Nephron progenitor cell (in vitro differentiated cells): ENCODE measurements around the gene TRABD2B.

ENCODE experiments used
- DNase-seq: peaks from one replicate; pipeline ENCODE4 v3.0.0; 2021
- H3K27ac Mint-ChIP-seq: 2 replicates; pipeline ENCODE4 v1.8.0; 2021; ENCODE audit warnings: mild to moderate bottlenecking, moderate library complexity, mixed read lengths
- H3K27me3 Mint-ChIP-seq: 2 replicates; pipeline ENCODE4 v1.8.0; 2021; ENCODE audit warnings: mild to moderate bottlenecking, low read depth, mixed read lengths; ENCODE audit not compliant: poor library complexity
- H3K36me3 Mint-ChIP-seq: 2 replicates; pipeline ENCODE4 v1.8.0; 2021; ENCODE audit warnings: low read depth, mixed read lengths
- H3K4me1 Mint-ChIP-seq: 2 replicates; pipeline ENCODE4 v1.8.0; 2021; ENCODE audit warnings: mixed read lengths
- H3K4me3 Mint-ChIP-seq: 2 replicates; pipeline ENCODE4 v1.8.0; 2021; ENCODE audit warnings: mild to moderate bottlenecking, moderate library complexity, mixed read lengths
- H3K9me3 Mint-ChIP-seq: 2 replicates; pipeline ENCODE4 v1.8.0; 2021; ENCODE audit warnings: mild to moderate bottlenecking, moderate library complexity, mixed read lengths
- TF ChIP-seq, protein P1 (sequence below): fragments of 200-600 bp; sonication (generic); IDR thresholded peaks from 2 replicates; pipeline ENCODE4 v1.5.0; 2021; ENCODE audit warnings: antibody characterized with exemption

The TRABD2B gene

DNA sequence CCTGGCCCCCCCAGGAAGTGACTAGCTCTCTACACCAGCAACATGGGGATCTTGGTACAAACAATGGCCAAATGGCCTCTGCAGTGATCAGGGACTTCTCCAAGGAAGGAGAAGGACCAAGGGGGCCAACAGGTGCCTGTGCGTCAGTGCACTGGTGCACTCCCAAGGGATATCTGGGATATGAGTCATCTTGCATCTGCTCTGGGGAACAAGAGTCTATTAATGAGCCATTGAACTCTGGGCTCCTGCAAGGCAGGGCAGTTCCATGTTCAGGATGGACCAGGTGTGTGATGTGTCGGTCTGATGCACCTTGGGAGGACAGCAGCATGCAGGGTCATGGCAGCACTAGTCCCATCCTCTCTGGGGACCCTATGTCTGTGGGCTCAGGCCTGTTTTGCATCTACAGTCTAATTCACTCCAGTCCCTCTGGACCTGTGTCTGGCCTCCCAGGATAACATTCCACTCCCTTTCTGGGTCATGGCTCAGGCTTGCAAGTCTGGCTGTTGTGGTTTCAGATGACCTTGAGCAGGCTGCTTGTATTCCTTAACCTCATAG is 125.3 kb downstream of the TRABD2B start:
- peaks cover 57% of the 10 kb centered on the region for H3K4me1 Mint-ChIP-seq
- H3K4me3 Mint-ChIP-seq: no peak overlapping the region
- peaks cover 17% of the 10 kb centered on the region for H3K27me3 Mint-ChIP-seq
- peaks cover 10% of the 10 kb centered on the region for H3K9me3 Mint-ChIP-seq
- DNase-seq: no peak
- peak overlapping the region; percentile 40 for H3K27ac Mint-ChIP-seq
- TF ChIP-seq, protein P1, sequence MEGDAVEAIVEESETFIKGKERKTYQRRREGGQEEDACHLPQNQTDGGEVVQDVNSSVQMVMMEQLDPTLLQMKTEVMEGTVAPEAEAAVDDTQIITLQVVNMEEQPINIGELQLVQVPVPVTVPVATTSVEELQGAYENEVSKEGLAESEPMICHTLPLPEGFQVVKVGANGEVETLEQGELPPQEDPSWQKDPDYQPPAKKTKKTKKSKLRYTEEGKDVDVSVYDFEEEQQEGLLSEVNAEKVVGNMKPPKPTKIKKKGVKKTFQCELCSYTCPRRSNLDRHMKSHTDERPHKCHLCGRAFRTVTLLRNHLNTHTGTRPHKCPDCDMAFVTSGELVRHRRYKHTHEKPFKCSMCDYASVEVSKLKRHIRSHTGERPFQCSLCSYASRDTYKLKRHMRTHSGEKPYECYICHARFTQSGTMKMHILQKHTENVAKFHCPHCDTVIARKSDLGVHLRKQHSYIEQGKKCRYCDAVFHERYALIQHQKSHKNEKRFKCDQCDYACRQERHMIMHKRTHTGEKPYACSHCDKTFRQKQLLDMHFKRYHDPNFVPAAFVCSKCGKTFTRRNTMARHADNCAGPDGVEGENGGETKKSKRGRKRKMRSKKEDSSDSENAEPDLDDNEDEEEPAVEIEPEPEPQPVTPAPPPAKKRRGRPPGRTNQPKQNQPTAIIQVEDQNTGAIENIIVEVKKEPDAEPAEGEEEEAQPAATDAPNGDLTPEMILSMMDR: no peak
- H3K36me3 Mint-ChIP-seq: peaks cover 21% of the 10 kb centered on the region

DNA sequence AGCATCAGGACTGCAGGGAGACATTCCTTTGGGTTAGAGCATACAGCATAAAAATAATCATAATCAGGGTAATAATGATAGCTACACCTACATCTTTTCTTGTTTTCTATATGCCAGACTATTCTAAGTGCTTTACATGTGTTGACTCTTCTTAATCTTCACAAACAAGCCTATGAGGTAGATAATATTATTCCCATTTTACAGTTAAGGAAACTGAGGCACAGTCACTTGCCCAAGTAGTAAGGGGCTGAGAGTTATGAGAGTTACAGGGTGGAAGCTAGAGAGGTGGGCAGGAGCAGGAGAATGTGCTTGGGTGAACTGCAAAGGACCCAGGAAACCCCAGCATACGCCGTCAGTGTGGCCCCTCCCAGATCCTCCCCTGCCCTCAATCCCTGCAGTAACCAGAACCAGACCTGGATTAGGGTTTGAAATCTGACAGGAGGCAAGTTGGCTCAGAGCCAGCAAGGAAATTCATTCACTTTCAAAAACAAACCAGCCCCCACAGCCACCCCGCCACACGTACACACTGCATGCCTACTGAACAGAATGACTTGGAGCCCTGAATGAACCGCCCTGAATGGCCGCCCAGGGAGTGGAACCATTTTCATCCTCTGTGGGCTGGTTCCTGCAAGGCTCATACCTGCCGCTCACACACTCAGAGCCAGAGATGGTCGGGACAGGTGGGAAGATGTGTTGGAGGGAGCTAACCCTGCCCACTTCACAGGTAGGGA is 126.1 kb downstream of the TRABD2B start:
- H3K4me3 Mint-ChIP-seq: no peak overlapping the region
- peaks cover 17% of the 10 kb centered on the region for H3K27me3 Mint-ChIP-seq
- peaks cover 10% of the 10 kb centered on the region for H3K9me3 Mint-ChIP-seq
- peaks cover 52% of the 10 kb centered on the region for H3K4me1 Mint-ChIP-seq
- H3K27ac Mint-ChIP-seq: no peak overlapping the region
- DNase-seq: no peak
- TF ChIP-seq, protein P1: no peak
- peaks cover 21% of the 10 kb centered on the region for H3K36me3 Mint-ChIP-seq

DNA sequence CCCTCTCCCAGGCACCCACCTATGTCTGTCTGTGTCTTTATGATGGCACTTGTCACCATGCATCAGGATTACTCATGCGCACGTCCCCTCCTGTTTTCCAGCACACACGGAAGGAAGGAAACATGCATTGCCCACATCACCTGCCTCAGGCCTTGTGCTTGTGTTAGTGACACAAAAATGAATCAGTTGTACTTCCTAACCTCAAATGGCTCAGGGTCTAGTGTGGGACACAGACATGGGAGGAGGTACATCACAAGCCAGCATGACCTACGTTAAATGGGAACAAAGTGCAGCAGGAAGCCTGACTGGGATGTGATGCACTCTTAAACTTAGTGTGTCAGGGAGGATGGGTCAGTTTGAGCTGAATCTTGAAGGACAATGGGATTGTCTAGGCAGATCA is 126.7 kb downstream of the TRABD2B start:
- no peak for DNase-seq
- H3K9me3 Mint-ChIP-seq: peaks cover 10% of the 10 kb centered on the region
- no peak overlapping the region for H3K27ac Mint-ChIP-seq
- TF ChIP-seq, protein P1: no peak
- no peak overlapping the region for H3K4me3 Mint-ChIP-seq
- H3K36me3 Mint-ChIP-seq: peaks cover 21% of the 10 kb centered on the region
- peaks cover 17% of the 10 kb centered on the region for H3K27me3 Mint-ChIP-seq
- H3K4me1 Mint-ChIP-seq: peaks cover 52% of the 10 kb centered on the region

DNA sequence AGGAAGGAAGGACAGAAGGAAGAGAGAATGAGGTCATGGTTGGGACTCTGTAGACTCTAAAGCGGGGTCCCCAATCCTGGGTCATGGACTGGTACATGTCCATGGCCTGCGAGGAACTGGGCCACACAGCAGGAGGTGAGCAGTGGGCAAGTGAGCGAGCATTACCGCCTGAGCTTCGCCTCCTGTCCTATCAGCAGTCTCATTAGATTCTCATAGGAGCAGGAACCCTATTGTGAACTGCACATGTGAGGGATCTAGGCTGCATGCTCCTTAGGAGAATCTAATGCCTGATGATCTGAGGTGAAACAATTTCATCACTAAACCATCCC is 128.9 kb downstream of the TRABD2B start:
- Mint-ChIP-seq H3K9me3 (peaks cover 10% of the 10 kb centered on the region), H3K4me1 (peaks cover 40% of the 10 kb centered on the region), H3K27me3 (peaks cover 14% of the 10 kb centered on the region), H3K4me3 (no peak overlapping the region), H3K27ac (no peak overlapping the region), H3K36me3 (peaks cover 27% of the 10 kb centered on the region)
- TF ChIP-seq, protein P1: no peak
- no peak for DNase-seq

DNA sequence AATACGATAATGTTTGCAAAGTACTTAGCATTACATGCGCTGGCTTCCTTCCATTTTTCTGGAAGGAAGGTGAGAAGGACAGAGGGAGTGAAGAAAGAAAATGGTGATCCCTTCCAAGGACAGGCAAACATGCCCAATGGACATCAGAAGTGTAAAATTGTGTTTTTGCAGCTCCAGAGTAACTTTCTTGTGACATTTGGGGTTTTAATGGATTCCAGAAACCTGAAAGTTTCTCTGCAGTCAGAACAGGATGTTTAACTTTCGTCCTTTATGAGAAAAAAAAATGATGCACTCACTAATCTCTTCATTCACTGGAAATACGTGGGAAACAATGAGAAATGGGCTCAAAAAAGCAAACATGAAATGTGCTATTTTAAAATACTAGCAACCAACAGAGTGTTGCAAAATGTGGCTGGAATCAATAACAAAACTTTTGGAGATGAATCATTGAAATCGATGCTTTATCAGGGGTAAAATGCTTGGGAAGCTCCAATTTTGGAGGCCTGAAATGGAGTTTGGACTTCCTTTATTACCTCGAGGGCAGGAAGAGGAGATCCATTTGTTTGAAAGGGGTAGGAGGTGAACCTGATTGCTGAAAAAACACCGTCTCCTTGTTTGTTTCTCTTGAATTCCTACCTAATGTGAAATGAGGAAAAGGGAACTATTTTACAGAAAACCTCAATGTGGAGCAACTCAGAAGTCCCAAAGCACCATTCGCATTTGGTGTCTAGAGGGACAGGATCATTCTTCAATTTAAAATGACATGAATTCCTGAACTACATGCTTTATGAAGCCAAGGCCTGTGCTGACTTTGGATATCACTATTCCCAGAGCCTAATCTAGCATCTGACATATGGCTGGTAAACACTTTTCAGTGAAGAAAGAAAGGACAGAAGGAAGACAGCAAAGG is 129.5 kb downstream of the TRABD2B start:
- DNase-seq: no peak
- Mint-ChIP-seq H3K27ac (no peak overlapping the region), H3K27me3 (peaks cover 12% of the 10 kb centered on the region), H3K4me1 (peaks cover 38% of the 10 kb centered on the region), H3K4me3 (no peak overlapping the region), H3K36me3 (peaks cover 27% of the 10 kb centered on the region), H3K9me3 (peaks cover 10% of the 10 kb centered on the region)
- TF ChIP-seq, protein P1: no peak
